Measurements from ENCODE around the gene HSFX4. TPM values are rescaled to one million over a fixed set of nuclear protein-coding genes. Genes with fewer than 3 reads are reported as not detected.
"Not testable (repeated sequence)": the region's sequence is repeated elsewhere in the genome, so short reads cannot be mapped to it uniquely, and the experiment has no call there.

The HSFX4 gene
- total RNA-seq, 5 donors from 2014 or later (not counting 1 experiment from before 2014, with no cell fraction given): not detected

DNA sequence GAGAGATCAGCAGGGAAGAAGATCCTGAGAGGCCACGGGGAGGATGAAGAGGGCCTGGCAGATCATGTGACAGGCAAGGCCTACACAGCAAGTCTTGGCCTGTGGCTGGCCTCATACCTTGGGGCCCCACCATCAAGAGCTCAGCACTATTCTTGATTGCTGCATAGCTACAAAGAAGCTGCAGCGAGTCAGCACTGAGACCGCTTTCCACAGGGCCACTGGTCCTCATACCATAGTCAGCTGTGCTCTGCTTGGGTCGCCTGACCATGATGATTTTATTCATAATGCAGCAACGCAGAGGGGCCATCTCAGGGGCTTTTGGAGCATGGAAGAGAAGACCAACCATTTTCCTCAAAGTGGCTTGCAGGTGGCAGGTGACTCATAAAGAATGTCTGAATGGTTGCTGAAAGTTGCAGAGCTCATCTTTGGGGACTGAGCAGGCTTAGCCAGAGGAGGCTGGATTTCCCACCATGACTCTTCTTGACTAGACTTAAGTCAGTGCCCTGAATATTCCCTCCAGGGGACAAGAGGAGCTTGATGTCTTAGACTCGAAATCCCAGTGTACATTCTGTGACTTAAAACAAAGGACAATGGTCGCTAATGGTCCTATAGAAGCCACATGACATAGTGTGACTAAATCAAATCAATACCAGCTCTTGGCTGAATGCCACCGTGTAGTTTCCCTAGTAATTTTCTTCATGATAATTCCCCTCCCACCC lies 2.0 kb upstream of the HSFX4 start:
- DNase-seq; H3K4me1 ChIP-seq (ENCODE audit: control insufficient read depth in 1 of 2, extremely low read depth in 1 of 2, insufficient read depth in 2 of 2, low read length in 2 of 2); H3K36me3 Mint-ChIP-seq; H3K36me3 ChIP-seq (ENCODE audit: control insufficient read depth in 2 of 2, extremely low read depth in 1 of 2, insufficient read depth in 1 of 2, low read length in 1 of 2); H3K4me1 Mint-ChIP-seq; H3K27me3 ChIP-seq (replicated peaks in 1 of 2; ENCODE audit: control insufficient read depth in 2 of 2, extremely low read depth in 1 of 2, insufficient read depth in 2 of 2, low read length in 1 of 2); H3K4me3 ChIP-seq (ENCODE audit: control insufficient read depth in 1 of 2, extremely low read depth in 1 of 2, low read length in 1 of 2); H3K9me3 ChIP-seq; CTCF ChIA-PET; H3K9me3 Mint-ChIP-seq; H3K4me3 Mint-ChIP-seq; H3K27ac Mint-ChIP-seq; H3K27me3 Mint-ChIP-seq; POLR2A ChIA-PET; H3K27ac ChIP-seq (ENCODE audit: low read length): not testable (repeated sequence)
- WGBS (ENCODE audit: insufficient coverage): no CpG with 5 or more reads among the region's 8 CpGs
- peak in 1 of 4 experiments; percentile 8 for ATAC-seq (replicated peaks in 1 of 4)

DNA sequence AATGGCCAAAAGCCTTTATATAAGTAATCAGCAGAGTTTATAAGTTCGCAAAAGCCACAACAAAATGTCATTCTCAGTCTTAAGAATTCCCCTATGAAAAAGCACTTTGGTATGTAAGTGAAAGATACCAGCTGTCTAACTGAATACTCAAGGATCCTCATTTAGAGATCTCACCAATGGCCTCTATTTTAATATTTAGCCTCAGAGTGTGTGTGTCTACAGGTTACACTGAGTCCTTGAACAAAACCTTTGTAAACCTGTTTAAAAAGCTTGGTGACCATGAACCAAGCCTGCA lies 1.5 kb upstream of the HSFX4 start:
- H3K27ac Mint-ChIP-seq; POLR2A ChIA-PET; CTCF ChIA-PET; H3K36me3 Mint-ChIP-seq; H3K4me1 ChIP-seq (ENCODE audit: control insufficient read depth in 1 of 2, extremely low read depth in 1 of 2, insufficient read depth in 2 of 2, low read length in 2 of 2); H3K9me3 Mint-ChIP-seq; H3K27ac ChIP-seq (ENCODE audit: low read length); H3K4me3 ChIP-seq (ENCODE audit: control insufficient read depth in 1 of 2, extremely low read depth in 1 of 2, low read length in 1 of 2); H3K4me3 Mint-ChIP-seq; ATAC-seq (replicated peaks in 1 of 4); H3K4me1 Mint-ChIP-seq; H3K27me3 ChIP-seq (replicated peaks in 1 of 2; ENCODE audit: control insufficient read depth in 2 of 2, extremely low read depth in 1 of 2, insufficient read depth in 2 of 2, low read length in 1 of 2); H3K27me3 Mint-ChIP-seq; H3K36me3 ChIP-seq (ENCODE audit: control insufficient read depth in 2 of 2, extremely low read depth in 1 of 2, insufficient read depth in 1 of 2, low read length in 1 of 2); H3K9me3 ChIP-seq; DNase-seq: not testable (repeated sequence)
- WGBS (ENCODE audit: insufficient coverage): no CpG with 5 or more reads among the region's 1 CpG

DNA sequence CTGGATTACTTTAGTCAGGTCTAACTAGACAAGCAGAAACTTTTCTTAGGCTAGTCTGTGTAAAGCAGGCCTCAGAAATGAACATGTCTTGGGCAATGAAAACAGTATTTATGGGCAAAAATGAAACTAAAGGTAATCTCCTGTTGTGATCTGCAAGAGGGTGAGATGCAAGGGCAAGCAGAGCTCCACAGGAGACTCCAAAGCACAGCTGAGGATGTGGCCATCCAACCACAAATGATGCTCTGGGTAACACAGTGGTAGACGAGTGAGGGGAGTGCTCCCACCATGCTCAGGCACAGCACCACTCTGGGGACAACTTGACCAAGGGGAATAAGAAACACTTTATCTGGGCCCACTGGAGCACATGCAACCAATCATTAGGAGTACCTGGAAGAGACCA lies 738 bp upstream of the HSFX4 start:
- H3K4me1 Mint-ChIP-seq; DNase-seq; H3K4me3 Mint-ChIP-seq; H3K27me3 Mint-ChIP-seq; H3K27me3 ChIP-seq (replicated peaks in 1 of 2; ENCODE audit: control insufficient read depth in 2 of 2, extremely low read depth in 1 of 2, insufficient read depth in 2 of 2, low read length in 1 of 2); POLR2A ChIA-PET; H3K4me3 ChIP-seq (ENCODE audit: control insufficient read depth in 1 of 2, extremely low read depth in 1 of 2, low read length in 1 of 2); H3K9me3 ChIP-seq; H3K9me3 Mint-ChIP-seq; H3K4me1 ChIP-seq (ENCODE audit: control insufficient read depth in 1 of 2, extremely low read depth in 1 of 2, insufficient read depth in 2 of 2, low read length in 2 of 2); H3K27ac ChIP-seq (ENCODE audit: low read length); H3K36me3 Mint-ChIP-seq; H3K27ac Mint-ChIP-seq; CTCF ChIA-PET; H3K36me3 ChIP-seq (ENCODE audit: control insufficient read depth in 2 of 2, extremely low read depth in 1 of 2, insufficient read depth in 1 of 2, low read length in 1 of 2): not testable (repeated sequence)
- ATAC-seq (replicated peaks in 1 of 4): peak in 1 of 4 experiments; percentile 53
- no CpG with 5 or more reads among the region's 1 CpG for WGBS (ENCODE audit: insufficient coverage)

DNA sequence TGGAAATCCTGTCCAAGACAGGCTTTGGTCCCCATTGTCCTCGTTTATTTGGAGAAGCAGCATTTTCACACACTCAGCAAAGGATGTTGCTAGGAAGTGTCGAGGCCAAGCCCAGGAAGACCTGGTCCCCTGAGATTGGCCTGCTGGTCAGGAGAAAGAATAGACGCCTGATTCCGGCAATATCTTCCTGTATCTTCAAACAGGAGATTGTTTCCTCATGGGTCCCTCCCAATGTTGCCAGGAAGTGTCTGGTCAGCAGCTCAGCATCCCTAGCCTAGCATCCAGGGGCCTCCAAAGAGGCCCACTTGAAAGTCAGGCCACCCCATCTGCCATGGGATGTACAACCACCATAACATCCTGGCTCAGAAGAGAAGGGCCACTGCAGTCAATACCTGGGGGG lies 2.0 kb downstream of the HSFX4 start:
- POLR2A ChIA-PET; H3K27ac Mint-ChIP-seq; CTCF ChIA-PET; H3K4me1 ChIP-seq (ENCODE audit: control insufficient read depth in 1 of 2, extremely low read depth in 1 of 2, insufficient read depth in 2 of 2, low read length in 2 of 2); H3K27ac ChIP-seq (ENCODE audit: low read length); H3K9me3 ChIP-seq; H3K9me3 Mint-ChIP-seq; H3K4me1 Mint-ChIP-seq; H3K36me3 Mint-ChIP-seq; H3K27me3 Mint-ChIP-seq; DNase-seq; H3K4me3 ChIP-seq (ENCODE audit: control insufficient read depth in 1 of 2, extremely low read depth in 1 of 2, low read length in 1 of 2); H3K27me3 ChIP-seq (replicated peaks in 1 of 2; ENCODE audit: control insufficient read depth in 2 of 2, extremely low read depth in 1 of 2, insufficient read depth in 2 of 2, low read length in 1 of 2); H3K4me3 Mint-ChIP-seq; H3K36me3 ChIP-seq (ENCODE audit: control insufficient read depth in 2 of 2, extremely low read depth in 1 of 2, insufficient read depth in 1 of 2, low read length in 1 of 2); ATAC-seq (replicated peaks in 1 of 4): not testable (repeated sequence)
- no CpG with 5 or more reads among the region's 4 CpGs for WGBS (ENCODE audit: insufficient coverage)

DNA sequence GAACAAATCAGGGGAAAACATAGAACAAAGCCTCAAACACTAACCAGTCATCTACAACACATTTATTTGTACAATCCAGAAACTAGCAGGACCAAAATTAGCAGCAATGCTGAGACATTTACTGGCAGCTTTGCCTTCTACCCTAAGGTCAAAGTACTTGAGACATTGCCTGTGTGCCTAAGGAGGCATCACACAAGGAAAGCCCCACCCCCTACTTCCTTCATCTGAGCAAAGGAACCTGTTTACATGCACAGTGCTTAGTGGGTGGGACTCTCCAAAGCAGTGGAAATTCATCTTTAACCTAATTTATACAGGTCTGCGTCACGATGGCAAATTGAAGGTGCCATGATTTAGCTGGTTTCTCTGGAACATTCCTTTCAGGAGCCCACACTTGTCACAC lies 2.8 kb downstream of the HSFX4 start:
- H3K4me3 Mint-ChIP-seq; H3K36me3 ChIP-seq (ENCODE audit: control insufficient read depth in 2 of 2, extremely low read depth in 1 of 2, insufficient read depth in 1 of 2, low read length in 1 of 2); H3K9me3 ChIP-seq; H3K27ac ChIP-seq (ENCODE audit: low read length); DNase-seq; POLR2A ChIA-PET; H3K27ac Mint-ChIP-seq; ATAC-seq (replicated peaks in 1 of 4); H3K9me3 Mint-ChIP-seq; H3K27me3 Mint-ChIP-seq; H3K4me1 ChIP-seq (ENCODE audit: control insufficient read depth in 1 of 2, extremely low read depth in 1 of 2, insufficient read depth in 2 of 2, low read length in 2 of 2); H3K27me3 ChIP-seq (replicated peaks in 1 of 2; ENCODE audit: control insufficient read depth in 2 of 2, extremely low read depth in 1 of 2, insufficient read depth in 2 of 2, low read length in 1 of 2); H3K4me1 Mint-ChIP-seq; H3K4me3 ChIP-seq (ENCODE audit: control insufficient read depth in 1 of 2, extremely low read depth in 1 of 2, low read length in 1 of 2); CTCF ChIA-PET; H3K36me3 Mint-ChIP-seq: not testable (repeated sequence)
- WGBS (ENCODE audit: insufficient coverage): no CpG with 5 or more reads among the region's 2 CpGs

DNA sequence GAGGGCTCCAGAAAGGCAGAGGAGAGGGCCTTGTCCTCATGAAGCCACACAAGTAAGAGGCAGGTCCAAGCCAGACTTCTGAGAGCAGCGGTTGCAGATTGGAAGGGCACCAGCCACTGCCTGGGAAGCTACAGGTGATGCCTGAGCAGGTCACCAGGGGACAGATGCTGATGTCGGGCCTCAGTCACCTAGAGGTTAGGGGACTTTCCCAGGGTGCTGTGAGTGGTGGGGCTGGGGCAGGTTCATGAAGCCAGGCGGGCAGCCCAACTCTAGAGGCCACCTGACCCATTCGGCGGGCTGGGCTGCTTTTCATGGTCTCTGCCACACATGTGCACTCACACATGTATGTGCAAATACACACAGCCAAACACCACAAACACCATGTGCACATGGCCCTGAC lies 3.6 kb downstream of the HSFX4 start:
- H3K4me3 ChIP-seq (ENCODE audit: control insufficient read depth in 1 of 2, extremely low read depth in 1 of 2, low read length in 1 of 2); CTCF ChIA-PET; H3K4me3 Mint-ChIP-seq; H3K9me3 Mint-ChIP-seq; H3K4me1 Mint-ChIP-seq; ATAC-seq (replicated peaks in 1 of 4); POLR2A ChIA-PET; H3K27ac Mint-ChIP-seq; H3K27me3 ChIP-seq (replicated peaks in 1 of 2; ENCODE audit: control insufficient read depth in 2 of 2, extremely low read depth in 1 of 2, insufficient read depth in 2 of 2, low read length in 1 of 2); H3K36me3 Mint-ChIP-seq; DNase-seq; H3K4me1 ChIP-seq (ENCODE audit: control insufficient read depth in 1 of 2, extremely low read depth in 1 of 2, insufficient read depth in 2 of 2, low read length in 2 of 2); H3K27ac ChIP-seq (ENCODE audit: low read length); H3K36me3 ChIP-seq (ENCODE audit: control insufficient read depth in 2 of 2, extremely low read depth in 1 of 2, insufficient read depth in 1 of 2, low read length in 1 of 2); H3K9me3 ChIP-seq; H3K27me3 Mint-ChIP-seq: not testable (repeated sequence)
- WGBS (ENCODE audit: insufficient coverage): no CpG with 5 or more reads among the region's 5 CpGs

DNA sequence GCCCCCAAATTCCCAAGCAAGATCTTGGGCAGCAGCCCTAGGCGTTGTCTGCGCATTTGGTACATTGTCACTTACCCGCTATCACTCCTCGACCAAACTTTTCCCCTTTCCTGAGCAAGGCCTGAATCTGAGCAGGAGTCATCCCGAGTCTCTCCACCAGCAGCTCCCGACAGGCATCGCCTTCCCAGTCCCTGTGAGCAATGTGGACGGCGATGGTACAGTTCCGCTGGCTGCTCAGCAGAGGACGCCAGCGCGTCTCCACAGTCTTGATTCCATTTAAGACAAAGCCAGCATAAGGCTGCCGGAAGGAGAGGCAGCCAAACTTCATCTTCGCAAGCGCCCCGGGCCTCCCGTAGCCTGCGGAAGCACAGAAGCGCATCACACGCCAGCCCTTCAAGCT lies 4.2 kb downstream of the HSFX4 start:
- H3K4me1 ChIP-seq (ENCODE audit: control insufficient read depth in 1 of 2, extremely low read depth in 1 of 2, insufficient read depth in 2 of 2, low read length in 2 of 2); H3K27ac Mint-ChIP-seq; ATAC-seq (replicated peaks in 1 of 4); H3K27me3 Mint-ChIP-seq; H3K27me3 ChIP-seq (replicated peaks in 1 of 2; ENCODE audit: control insufficient read depth in 2 of 2, extremely low read depth in 1 of 2, insufficient read depth in 2 of 2, low read length in 1 of 2); H3K4me3 Mint-ChIP-seq; DNase-seq; H3K27ac ChIP-seq (ENCODE audit: low read length); POLR2A ChIA-PET; H3K9me3 Mint-ChIP-seq; H3K9me3 ChIP-seq; H3K36me3 Mint-ChIP-seq; H3K36me3 ChIP-seq (ENCODE audit: control insufficient read depth in 2 of 2, extremely low read depth in 1 of 2, insufficient read depth in 1 of 2, low read length in 1 of 2); H3K4me3 ChIP-seq (ENCODE audit: control insufficient read depth in 1 of 2, extremely low read depth in 1 of 2, low read length in 1 of 2); CTCF ChIA-PET; H3K4me1 Mint-ChIP-seq: not testable (repeated sequence)
- WGBS (ENCODE audit: insufficient coverage): no CpG with 5 or more reads among the region's 21 CpGs

All from T-cell (primary cell).